ENCODE measurements around the gene PIM1.
"Not testable (repeated sequence)": the region's sequence is repeated elsewhere in the genome, so short reads cannot be mapped to it uniquely, and the experiment has no call there.

PIM1 gene

DNA sequence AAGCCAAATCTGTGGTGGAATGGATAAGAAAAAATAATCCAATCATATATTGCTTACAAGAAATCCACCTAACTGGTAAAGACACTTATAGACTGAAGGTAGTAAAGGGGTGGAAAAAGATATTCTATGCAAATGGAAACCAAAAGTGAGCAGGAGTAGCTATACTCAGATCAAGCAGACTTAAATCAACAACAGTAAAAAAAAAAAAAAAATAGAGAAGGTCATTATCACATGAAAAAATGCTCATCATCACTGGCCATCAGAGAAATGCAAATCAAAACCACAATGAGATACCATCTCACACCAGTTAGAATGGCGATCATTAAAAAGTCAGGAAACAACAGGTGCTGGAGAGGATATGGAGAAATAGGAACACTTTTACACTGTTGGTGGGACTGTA is 24.9 kb downstream of the PIM1 start:
- DNase-seq, result not testable (repeated sequence)

DNA sequence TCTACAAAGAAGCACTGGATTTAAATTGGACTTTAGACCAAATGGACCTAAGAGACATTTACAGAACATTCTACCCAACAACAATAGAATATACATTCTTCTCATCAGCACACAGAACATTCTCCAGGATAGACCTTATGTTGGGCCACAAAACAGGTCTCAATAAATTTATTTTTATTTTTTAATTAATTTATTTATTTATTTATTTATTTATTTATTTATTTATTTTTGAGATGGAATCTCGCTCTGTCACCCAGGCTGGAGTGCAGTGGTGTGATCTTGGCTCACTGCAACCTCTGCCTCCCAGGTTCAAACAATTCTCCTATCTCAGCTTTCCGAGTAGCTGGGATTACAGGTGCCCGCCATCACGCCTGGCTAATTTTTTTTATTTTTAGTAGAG is 26.5 kb downstream of the PIM1 start:
- not testable (repeated sequence) for DNase-seq

DNA sequence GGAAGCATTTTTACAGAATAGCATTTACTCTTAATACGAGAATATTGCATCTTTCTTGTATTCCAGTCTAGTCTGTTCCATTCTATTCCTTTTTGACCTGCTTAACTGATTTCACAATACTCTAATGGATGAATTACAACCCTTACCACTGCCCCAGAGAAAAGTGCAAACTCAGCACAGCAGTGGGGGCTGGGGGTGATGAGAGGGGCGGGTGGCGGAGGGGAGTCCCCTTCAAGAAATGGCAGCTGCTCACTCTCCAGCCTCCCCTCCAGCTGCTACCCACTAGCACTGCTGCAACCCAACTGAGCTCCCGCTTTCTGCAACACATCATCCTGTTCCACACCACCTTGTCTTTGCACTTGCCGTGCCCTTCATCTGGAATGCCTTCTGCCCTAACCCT is 30.1 kb downstream of the PIM1 start:
- no peak for DNase-seq

DNA sequence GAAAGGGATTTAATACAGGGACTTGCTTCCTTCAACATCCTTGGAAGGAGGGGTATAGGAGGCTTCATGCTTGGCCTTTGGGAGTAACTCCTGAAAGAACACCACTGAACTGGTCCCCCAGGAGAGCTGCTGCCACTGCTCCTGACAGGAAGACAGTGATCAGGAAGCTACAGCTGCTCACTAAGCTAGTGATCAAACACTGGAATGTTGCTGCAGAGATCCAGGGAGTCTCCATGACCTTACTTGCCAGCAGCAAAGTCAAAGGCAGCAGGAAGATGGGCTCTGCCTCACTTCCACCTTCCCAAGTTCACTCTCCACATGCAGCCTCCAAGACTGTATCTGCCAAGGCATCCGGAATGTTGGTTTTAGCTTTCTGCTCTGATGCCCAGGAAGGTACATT is 31.8 kb downstream of the PIM1 start:
- no peak for DNase-seq

DNA sequence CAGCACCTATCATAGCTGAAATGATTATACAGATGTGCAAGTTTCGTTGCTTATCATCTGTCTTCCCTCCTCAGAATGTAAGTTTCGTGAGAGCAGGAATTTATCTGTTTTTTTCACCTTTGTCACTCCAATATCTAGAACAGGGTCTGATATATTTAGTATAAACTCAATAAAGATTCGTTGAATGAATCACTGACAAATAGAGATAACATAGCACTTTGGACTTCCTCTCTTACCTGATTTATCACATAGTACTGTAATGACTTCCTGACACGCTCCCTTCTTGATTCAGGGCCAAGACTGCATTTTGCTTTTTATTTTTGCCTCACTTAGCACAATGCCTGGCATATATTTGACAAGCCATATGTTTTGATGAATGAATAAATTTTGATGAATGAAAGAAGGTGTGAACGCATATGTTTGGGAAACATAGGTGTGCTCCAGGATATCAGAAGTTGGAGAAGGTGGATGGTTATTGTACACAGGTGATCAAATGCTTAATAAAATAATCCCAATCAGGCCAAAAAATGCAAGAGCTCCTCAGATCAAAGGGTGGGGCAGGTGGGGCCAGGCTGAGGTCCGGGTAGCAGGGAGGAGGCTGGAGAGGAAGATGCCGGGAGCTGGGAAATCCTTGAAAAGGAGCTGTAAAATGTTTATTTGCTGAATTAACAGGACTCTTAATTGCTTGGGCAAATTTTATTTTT is 33.0 kb downstream of the PIM1 start:
- no peak for DNase-seq

DNA sequence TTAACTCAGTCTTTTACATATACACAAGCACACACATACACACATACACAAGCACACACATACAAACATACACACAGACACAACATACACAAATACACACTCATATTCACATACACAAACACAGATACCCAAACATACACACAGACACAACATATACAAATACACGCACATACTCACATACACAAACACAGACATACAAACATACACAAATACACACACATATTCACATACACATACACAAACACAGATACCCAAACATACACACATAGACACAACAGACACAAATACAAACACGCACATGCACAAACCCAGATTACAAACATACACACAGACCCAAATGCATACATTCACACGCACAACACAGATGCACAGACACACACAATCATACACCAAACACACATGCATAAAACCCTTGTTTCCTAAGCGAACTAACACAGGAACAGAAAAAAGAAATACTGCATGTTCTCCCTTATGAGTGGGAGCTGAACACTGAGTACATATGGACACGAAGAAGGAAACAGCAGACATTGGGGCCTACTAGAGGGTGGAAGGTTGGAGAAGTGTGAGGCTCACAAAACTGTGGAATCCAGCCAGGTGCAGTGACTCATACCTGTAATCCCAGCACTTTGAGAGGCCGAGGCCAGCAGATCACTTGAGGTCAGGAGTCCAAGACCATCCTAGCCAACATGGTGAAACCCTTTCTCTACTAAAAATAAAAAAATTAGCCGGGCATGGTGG is 34.2 kb downstream of the PIM1 start:
- no peak for DNase-seq

DNA sequence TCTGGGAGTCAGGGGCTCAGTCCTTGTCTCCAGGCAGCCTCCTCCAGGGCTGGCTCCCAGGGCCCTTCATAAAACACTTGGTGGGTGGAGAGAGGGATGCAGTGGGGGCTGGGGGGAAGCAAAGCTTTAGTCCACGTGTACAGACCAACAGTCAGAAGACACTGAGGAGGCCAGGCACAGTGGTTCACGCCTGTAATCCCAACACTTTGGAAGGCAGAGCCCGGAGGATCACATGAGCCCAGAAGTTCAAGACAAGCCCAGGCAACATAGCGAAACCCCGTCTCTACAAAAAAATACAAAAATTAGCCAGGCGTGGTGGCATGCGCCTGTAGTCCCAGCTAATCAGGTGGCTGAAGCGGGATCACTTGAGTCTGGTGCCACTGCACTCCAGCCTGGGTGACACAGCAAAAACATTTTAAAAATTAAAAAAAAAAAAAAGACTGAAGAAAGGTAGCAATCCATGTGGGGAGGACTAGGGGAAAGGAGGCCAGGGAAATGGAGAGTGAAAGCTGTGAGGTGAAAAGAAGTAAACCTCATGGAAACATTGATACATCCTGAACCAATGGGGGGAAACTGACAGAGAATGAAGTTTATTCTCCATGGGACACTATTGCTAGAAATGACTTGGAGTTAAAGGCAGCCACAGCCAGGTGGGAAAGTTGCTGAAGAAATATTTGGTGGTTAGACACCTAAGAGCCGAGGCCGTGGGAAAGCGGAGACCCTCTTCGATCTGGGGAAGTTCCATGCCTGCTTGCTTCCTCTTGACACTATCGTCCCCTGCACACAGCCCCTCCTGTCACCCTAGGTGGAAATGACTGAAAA is 35.4 kb downstream of the PIM1 start:
- no peak for DNase-seq

DNA sequence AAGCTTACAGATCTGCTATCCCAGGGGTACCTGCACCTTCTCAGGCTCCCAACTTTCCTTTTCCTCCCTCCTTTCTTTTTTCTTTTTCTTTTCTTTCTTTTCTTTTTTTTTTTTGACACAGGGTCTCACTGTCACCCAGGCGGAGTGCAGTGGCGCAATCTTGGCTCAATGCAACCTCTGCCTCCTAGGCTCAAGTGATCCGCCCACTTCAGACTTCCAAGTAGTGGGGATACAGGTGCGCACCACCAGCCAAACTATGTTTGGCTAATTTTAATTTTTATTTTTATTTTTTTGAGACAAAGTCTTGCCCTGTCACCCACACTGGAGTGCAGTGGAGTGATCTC is 36.0 kb downstream of the PIM1 start:
- DNase-seq, result no peak

DNA sequence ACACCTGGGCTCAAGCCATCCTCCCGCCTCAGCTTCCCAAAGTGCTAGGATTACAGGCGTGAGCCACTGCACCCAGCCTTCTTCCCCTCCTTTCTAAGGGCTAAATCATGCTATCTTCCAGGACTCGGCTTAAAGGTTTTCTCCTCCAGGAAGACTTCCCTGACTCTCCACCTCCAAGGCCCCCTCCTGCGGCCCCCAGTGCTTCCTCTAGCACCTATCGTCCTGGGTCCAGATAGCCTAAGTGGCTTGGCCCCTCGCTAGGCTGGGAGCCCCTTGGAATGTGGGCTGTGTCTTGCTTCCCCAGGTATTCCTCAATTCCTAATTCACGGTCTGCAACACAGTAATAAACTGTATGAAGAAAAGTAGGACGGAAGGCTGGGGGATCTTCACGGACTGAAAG is 36.7 kb downstream of the PIM1 start:
- DNase-seq, result no peak

DNA sequence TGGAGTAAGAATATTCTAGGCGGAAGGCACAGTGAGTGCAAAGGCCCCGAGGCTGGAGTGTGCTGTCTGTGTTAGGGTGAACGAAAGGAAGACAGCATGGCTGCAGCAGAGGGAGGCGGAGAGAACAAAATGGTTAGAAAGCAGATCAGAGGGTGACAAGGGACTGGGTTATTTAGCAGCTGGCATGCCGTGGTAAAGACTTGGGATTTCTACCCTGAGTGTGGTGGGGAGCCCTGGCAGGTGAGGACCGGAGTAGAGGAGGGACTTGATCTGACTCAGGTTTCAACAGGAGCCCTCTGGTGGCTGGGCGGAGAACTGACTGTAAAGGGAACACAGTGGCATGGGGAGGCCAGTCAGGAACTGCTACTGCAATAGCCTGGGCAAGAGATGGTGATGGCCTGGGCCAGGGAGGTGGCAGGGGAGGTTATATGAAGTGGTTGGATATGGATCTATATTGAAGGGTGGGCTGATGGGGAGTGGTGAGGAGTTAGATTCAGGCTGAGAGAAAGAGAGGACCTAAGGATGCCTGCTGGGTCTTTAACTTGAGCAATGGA is 38.0 kb downstream of the PIM1 start:
- peak; percentile 65 to 83 (median 80) for DNase-seq

DNA sequence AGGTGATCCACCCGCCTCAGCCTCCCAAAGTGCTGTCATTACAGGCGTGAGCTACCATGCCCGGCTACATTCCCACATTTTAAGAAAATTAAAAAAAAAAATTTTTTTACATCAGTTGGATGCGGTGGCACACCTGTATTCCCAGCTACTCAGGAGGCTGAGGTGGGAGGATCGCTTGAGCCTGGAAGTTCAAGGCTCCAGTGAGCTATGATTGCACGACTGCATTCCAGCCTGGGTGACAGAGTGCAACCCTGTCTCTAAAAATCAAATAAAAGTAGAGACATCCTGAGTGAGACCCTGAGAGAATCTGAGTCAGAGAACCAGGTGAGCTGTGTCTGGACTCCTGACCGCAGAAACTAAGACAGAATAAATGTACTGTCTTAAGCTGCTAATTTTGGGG is 38.8 kb downstream of the PIM1 start:
- no peak for DNase-seq

DNA sequence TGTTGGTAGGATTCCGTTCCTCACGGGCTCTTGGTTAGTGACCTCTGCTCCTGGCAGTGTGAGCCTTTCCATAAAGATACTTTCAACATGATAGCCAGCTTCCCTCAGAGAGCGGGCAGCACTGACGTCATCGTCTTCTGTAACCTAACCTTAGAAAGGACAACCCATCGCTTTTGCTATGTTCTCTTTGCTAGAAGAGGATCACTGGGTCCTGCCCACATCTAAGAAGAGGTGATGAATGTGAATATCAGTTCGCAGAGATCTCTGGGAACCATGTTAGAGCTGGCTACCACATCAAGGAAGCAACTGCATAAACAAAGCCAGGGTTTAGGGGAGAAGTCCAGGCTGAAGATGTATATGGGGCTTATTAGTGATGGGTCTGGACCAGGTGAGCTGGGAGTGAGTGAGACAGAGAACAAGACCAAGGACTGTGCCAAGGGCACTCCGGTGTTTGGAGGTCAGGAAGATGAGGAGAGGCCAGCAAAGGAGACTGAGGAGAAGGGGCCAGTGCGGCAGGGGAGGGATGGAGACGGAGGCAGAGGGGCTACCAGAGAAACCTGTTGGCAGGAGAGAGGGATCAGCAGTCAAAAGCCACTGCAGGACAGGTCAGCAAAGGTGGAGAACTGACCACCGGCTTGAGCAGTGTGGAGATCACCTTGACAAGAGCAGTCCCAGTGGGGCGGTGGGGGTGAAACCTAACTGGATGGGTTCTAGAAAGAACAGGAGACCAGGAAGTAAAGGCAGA is 39.7 kb downstream of the PIM1 start:
- peak in 2 of 4 experiments; percentile 15 to 29 for DNase-seq

DNA sequence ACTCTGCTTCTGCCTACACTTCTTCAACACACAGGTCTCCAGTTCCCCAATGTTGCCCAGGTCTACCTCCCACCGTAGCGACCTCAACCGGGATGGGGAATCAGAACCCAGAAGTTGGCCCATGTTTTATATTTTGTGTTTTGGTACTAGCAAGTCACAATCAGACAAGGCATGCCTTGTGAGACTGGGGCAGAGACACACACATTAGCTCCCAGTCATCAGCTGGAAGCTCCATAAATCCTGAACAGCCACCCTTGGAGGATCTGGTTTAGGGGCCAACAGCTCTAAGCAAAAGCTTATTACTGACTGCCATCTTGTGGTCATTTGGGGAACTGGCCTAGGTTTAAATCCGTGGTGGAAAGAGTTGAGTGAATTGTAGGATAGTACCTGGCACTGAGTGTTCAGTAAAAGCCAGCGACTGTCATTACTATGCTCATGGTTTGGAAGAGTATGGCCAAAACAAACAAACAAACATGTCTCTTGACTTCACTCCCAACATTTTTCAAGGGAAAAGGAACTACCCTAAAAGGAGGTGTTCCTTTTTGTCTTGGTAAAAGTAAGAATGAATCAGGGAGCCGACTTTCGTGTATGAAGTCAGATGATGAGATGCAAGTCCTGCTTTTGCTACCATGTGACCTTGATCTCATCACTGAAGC is 40.5 kb downstream of the PIM1 start:
- DNase-seq, result peak; percentile 11 to 63 (median 35)

DNA sequence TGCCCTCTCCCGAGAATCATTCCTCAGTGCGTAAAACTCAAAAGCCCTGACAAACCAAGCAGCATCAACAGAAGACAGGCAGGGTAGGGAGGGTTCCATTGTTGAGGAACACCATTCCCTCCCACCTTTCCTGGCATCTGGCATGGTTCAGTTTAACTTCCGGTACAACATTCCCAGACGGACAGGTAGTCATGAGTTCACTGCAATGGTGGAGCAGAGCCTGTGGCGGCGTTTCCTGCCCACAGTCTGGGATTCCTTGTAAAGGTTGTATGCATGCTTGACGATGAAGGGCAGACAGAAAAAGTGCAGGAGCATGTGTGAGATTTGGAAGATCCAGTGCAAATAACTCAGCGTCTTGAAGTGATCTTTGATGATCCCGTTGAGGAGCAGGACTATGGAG is 42.3 kb downstream of the PIM1 start:
- no peak for DNase-seq

DNA sequence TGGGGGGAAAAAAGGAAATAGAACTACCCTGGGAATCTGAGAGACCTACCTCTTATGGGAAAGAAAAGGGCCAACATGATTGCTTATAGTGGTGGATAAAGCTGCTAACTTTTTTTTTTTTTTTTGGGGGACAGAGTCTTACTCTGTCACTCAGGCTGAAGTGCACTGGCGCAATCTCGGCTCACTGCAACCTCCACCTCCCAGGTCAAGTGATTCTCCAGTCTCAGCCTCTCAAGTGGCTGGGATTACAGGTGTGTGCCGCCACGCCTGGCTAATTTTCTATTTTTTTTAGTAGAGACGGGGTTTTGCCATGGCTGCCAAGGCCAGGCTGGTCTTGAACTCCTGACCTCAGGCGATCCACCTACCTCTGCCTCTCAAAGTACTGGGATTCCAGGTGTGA is 48.1 kb downstream of the PIM1 start:
- no peak for DNase-seq

DNA sequence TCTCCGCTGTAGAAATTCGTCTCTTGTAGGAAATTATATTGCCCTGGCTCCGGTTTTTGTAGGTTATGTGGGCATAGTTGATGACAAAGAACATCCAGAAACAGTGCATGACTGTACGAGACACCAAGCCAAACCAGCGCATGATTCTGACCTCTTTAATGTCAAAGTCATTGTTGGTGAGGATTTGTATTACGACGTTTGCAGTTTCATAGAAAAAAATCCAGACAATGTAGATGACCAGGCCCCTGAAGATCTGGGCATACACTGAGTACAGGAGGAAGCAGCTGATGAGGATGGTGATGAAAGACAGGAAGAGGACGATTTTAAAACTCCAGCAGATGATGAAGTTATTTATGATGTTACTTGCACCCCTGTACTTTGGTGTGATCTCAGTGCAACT is 48.6 kb downstream of the PIM1 start:
- DNase-seq, result no peak

DNA sequence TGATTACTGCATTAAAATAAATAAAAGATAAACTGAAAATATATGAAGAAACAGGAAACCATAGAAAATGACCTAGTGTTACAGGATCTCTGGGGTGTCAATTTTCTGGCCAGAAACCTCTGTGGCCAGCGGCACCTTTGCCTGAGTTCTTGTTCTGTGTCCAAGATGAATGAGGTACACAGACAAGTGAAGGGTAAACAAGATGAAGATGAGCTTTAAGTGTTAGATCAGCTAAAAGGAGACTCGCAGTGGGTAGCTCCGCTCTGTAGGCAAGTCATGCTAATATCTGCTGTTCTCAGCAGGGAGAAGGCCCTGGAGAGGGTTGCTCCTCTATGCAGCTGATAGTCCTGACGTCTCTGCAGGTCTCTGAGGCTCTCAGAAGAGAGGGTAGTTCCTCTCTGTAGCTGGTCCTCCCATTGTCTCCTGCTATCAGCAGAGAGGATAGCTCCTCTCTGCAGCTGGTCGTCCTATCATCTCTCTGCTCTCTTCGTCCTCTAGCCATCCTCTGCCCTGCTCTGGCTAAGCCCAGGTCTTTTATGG is 51.7 kb downstream of the PIM1 start:
- DNase-seq, result no peak

DNA sequence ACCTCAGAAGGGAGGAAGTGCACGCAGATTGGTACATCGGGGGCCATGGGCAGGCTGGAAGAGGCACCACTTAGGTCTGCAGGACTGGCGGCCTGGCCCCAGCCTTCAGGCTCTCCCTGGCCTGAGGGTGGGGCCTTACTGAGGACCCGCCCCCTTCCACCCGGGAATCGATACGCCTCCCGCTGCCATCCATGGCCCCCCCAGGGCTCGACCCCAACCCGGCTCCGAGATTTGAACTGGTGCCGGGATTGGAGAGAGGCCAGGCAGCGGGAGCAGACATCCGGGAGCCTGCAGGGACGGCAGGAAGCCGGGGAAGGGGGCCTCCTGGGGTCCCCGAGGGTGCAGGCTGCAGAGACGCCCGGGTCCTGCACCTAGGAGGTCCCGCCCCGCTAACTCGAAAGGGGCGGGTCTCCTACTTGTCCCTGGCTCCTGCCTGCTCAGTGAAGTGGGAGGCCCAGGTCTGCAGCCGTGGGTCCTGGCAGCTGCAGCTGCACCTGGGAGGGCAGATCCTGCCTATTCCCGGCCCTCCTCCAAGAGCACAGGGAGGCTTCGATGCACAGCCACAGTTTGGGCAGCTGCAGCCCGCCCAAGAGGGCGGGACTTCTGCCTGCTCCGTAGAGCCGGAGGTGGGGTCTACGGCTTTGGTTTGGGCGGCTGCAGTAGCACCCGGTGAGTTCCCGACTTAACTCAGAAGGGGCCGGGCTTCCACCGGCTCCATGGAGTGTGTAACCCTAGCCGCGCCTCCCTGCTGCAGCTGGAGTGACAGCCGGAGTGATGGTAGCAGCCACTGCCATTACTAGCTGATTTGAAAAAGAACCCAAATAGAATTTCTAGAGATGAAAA is 52.4 kb downstream of the PIM1 start:
- peak; percentile 12 to 58 (median 16) for DNase-seq

DNA sequence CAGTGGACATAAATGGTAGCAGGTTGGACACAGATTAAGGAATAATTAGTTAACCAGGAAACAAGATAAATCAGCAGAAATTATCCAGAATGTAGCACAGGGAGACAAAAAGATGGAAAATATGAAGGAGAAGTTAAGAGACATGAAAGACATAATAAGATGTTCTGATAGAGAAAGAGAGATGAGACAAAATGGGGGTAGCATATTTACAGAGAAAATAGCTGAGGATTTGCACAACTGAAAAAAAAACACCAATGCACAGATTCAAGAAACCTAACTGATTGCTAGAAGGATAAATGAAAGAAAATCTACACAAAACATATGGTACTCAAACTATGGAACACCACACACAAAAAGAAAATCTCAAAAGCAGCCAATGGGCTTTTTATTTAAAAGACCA is 53.0 kb downstream of the PIM1 start:
- DNase-seq, result no peak
